Panc1 (cell line): Measurements from ENCODE around the gene TARBP1. TPM values are rescaled to one million over a fixed set of nuclear protein-coding genes. Genes with fewer than 3 reads are reported as not detected.

Experiments
- ATAC-seq: fragments of 200-7000 bp; cut with Tn5 transposase; 2 replicates; pipeline ENCODE4 v1.9.1; 2020; ENCODE audit warnings: mild to moderate bottlenecking, moderate library complexity
- BruUV-seq: library from RNA; stranded (reverse); fragments of 400-500 nt; replicated peaks from 2 replicates; lab custom pipeline; 2021; lab: Mats Ljungman, UMichigan
- CTCF ChIA-PET: fragments of 300-600 bp; sonication (Branson Sonifier 250); formaldehyde crosslinking; loops from one replicate; lab custom pipeline; 2022; ENCODE audit warnings: antibody characterized with exemption; lab: Charles Lee
- POLR2A ChIA-PET: fragments of 300-600 bp; sonication (Branson Sonifier 250); formaldehyde crosslinking; loops from one replicate; lab custom pipeline; 2022; ENCODE audit warnings: antibody characterized with exemption; lab: Charles Lee
- DNase-seq: peaks from one replicate; pipeline ENCODE4 v3.0.0-alpha.2; 2010; ENCODE audit warnings: low read depth, low spot score
- H3K27ac ChIP-seq: 2 replicates; pipeline ENCODE4 v1.5.1; 2011; ENCODE audit warnings: mild to moderate bottlenecking, low read length, inconsistent platforms
- H3K27me3 ChIP-seq: fragments of 200-500 bp; sonication (Bioruptor generic); 2 replicates; pipeline ENCODE4 v1.6.0; 2014; ENCODE audit warnings: low read length, inconsistent platforms; ENCODE audit not compliant: control insufficient read depth, insufficient read depth
- H3K36me3 ChIP-seq: fragments of 200-500 bp; sonication (Bioruptor generic); 2 replicates; pipeline ENCODE4 v1.5.1; 2014; ENCODE audit warnings: inconsistent platforms, mild to moderate bottlenecking, low read length, moderate library complexity; ENCODE audit not compliant: control insufficient read depth, insufficient read depth
- H3K4me1 ChIP-seq: 2 replicates; pipeline ENCODE4 v1.5.1; 2011; ENCODE audit warnings: inconsistent platforms, mild to moderate bottlenecking, low read length, moderate library complexity; ENCODE audit not compliant: control insufficient read depth, insufficient read depth
- H3K4me3 ChIP-seq, 2 experiments: 2 replicates each; pipeline ENCODE4 v1.5.1; 2011 to 2012; ENCODE audit warnings: low read depth in 2 of 2, low read length in 2 of 2, mild to moderate bottlenecking in 2 of 2, inconsistent platforms in 1 of 2, moderate library complexity in 1 of 2
- H3K9me3 ChIP-seq: fragments of 200-500 bp; sonication (Bioruptor generic); 2 replicates; pipeline ENCODE4 v1.5.1; 2014; ENCODE audit warnings: low read depth, mild to moderate bottlenecking, inconsistent platforms, low read length, moderate library complexity; ENCODE audit not compliant: control insufficient read depth, insufficient read depth
- CTCF ChIP-seq: fragments of 450-650 bp; IDR thresholded peaks from 2 replicates; pipeline ENCODE4 v1.5.1; 2017; ENCODE audit warnings: mild to moderate bottlenecking
- POLR2AphosphoS5 ChIP-seq: IDR thresholded peaks from 2 replicates; pipeline ENCODE4 v1.6.1; 2012; ENCODE audit warnings: mild to moderate bottlenecking, low read depth, low read length, moderate library complexity
- REST ChIP-seq, 2 experiments: IDR thresholded peaks; 2 replicates each; pipeline ENCODE4 v1.6.1; 2011 to 2012; ENCODE audit warnings: low read depth in 2 of 2, control low read depth in 1 of 2, low read length in 1 of 2, mild to moderate bottlenecking in 1 of 2, moderate library complexity in 1 of 2; ENCODE audit not compliant: insufficient read depth in 1 of 2
- SIN3A ChIP-seq: IDR thresholded peaks from 2 replicates; pipeline ENCODE4 v1.6.1; 2012; ENCODE audit warnings: low read depth, mild to moderate bottlenecking, low read length, moderate library complexity, borderline replicate concordance; ENCODE audit not compliant: insufficient read depth
- TCF7L2 ChIP-seq: IDR thresholded peaks from 2 replicates; pipeline ENCODE4 v1.6.1; 2011; ENCODE audit warnings: mild to moderate bottlenecking, low read depth, low read length, inconsistent platforms
- in situ Hi-C: cut with HindIII; loops from 2 replicates; pipeline ENCODE4 v1.10.0; 2016; ENCODE audit warnings: low sequenced_read_pairs, low pct_unique_long_range_greater_than_20kb
- intact Hi-C: fragments of 100-400 bp; cut with micrococcal nuclease; formaldehyde crosslinking; loops from one replicate; pipeline ENCODE4 v1.10.0; 2022; ENCODE audit not compliant: unreplicated experiment
- total RNA-seq: library from RNA; stranded (reverse); gene quantifications from one replicate; pipeline ENCODE4 v1.2.1, GENCODE V29; 2021; ENCODE audit not compliant: unreplicated experiment

The TARBP1 gene
- total RNA-seq, 1 experiment from 2014 or later = 45.0 TPM

GRCh38 chr1:234368320-234369032 lies 110.5 kb downstream of the TARBP1 start:
- H3K27me3 ChIP-seq = no peaks in the 10 kb centered on the region
- H3K4me3 ChIP-seq = no peak overlapping the region
- no TSS peak for BruUV-seq
- in situ Hi-C loops = no loop called here
- H3K36me3 ChIP-seq = no peaks in the 10 kb centered on the region
- CTCF ChIA-PET = no interaction called here
- POLR2A ChIA-PET = no interaction called here
- ATAC-seq = no peak
- no peak overlapping the region for H3K27ac ChIP-seq
- TF ChIP-seq CTCF = no peak
- TF ChIP-seq SIN3A = no peak
- TF ChIP-seq POLR2AphosphoS5 = no peak
- TF ChIP-seq TCF7L2 = no peak
- no peak for TF ChIP-seq REST (IDR thresholded peaks at IDR 0.05; ENCODE audit: insufficient read depth in 1 of 2, low read depth in 2 of 2, low read length in 1 of 2)
- H3K4me1 ChIP-seq = no peaks in the 10 kb centered on the region
- no peak for DNase-seq
- intact Hi-C loops = no loop called here
- H3K9me3 ChIP-seq = no peaks in the 10 kb centered on the region

- DNase-seq (no peak), ATAC-seq (no peak)
- no TSS peak for BruUV-seq
- Histone ChIP-seq H3K27ac (no peak overlapping the region), H3K36me3 (no peaks in the 10 kb centered on the region), H3K4me1 (peaks cover 3% of the 10 kb centered on the region; the same call in 1 of the 2 replicates), H3K27me3 (no peaks in the 10 kb centered on the region), H3K4me3 (no peak overlapping the region), H3K9me3 (no peaks in the 10 kb centered on the region)
- POLR2A ChIA-PET = no interaction called here
- CTCF ChIA-PET = no interaction called here
- TF ChIP-seq TCF7L2 (no peak), POLR2AphosphoS5 (no peak), SIN3A (no peak), CTCF (no peak), REST (IDR thresholded peaks at IDR 0.05; ENCODE audit: insufficient read depth in 1 of 2, low read depth in 2 of 2, low read length in 1 of 2) (no peak)
- in situ Hi-C loops (no loop called here), intact Hi-C loops (no loop called here)
These were observed 116.4 kb downstream of the TARBP1 start for GRCh38 chr1:234362558-234362957.
